Astrocyte (in vitro differentiated cells and primary cell): Measurements from ENCODE around the gene CASP3. TPM values are rescaled to one million over a fixed set of nuclear protein-coding genes. Genes with fewer than 3 reads are reported as not detected.
"Not testable (repeated sequence)": the region's sequence is repeated elsewhere in the genome, so short reads cannot be mapped to it uniquely, and the experiment has no call there.

ENCODE experiments used
- DNase-seq: peaks from one replicate; pipeline ENCODE4 v3.0.0-alpha.2; 2010; ENCODE audit warnings: low read depth
- FAIRE-seq: peaks from 2 replicates; lab custom pipeline; 2011; peaks lifted over from hg19 to GRCh38; lab: Jason Lieb, UNC
- H2AFZ ChIP-seq: 2 replicates; pipeline ENCODE4 v1.6.0; 2012; ENCODE audit warnings: low read depth, low read length, inconsistent platforms
- H3K27ac ChIP-seq: 2 replicates; pipeline ENCODE4 v1.5.1; 2011; ENCODE audit warnings: low read depth, low read length, inconsistent platforms
- H3K27me3 ChIP-seq: 2 replicates; pipeline ENCODE4 v1.6.0; 2011; ENCODE audit warnings: low read length, inconsistent platforms; ENCODE audit not compliant: insufficient read depth
- H3K36me3 ChIP-seq: 2 replicates; pipeline ENCODE4 v1.5.1; 2011; ENCODE audit warnings: low read length, inconsistent platforms; ENCODE audit not compliant: insufficient read depth
- H3K4me1 ChIP-seq: 2 replicates; pipeline ENCODE4 v1.5.1; 2011; ENCODE audit warnings: low read length, inconsistent platforms; ENCODE audit not compliant: insufficient read depth
- H3K4me2 ChIP-seq: 2 replicates; pipeline ENCODE4 v1.6.0; 2012; ENCODE audit warnings: low read length, inconsistent platforms
- H3K4me3 ChIP-seq: 2 replicates; pipeline ENCODE4 v1.5.1; 2011; ENCODE audit warnings: low read depth, mild to moderate bottlenecking, low read length, inconsistent platforms; ENCODE audit not compliant: insufficient read depth
- H3K79me2 ChIP-seq: 2 replicates; pipeline ENCODE4 v1.6.0; 2012; ENCODE audit warnings: mild to moderate bottlenecking, low read length, inconsistent platforms; ENCODE audit not compliant: insufficient read depth
- H3K9ac ChIP-seq: 2 replicates; pipeline ENCODE4 v1.6.0; 2012; ENCODE audit warnings: mild to moderate bottlenecking, low read length, inconsistent platforms
- H3K9me3 ChIP-seq: 2 replicates; pipeline ENCODE4 v1.5.1; 2012; ENCODE audit warnings: low read depth, mild to moderate bottlenecking, low read length, inconsistent platforms; ENCODE audit not compliant: insufficient read depth
- H4K20me1 ChIP-seq: 2 replicates; pipeline ENCODE4 v1.6.0; 2012; ENCODE audit warnings: low read length, inconsistent platforms; ENCODE audit not compliant: insufficient read depth
- H3K27ac Mint-ChIP-seq: one replicate; pipeline ENCODE4 v1.8.0; 2021; ENCODE audit warnings: mild to moderate bottlenecking, mixed read lengths; ENCODE audit not compliant: unreplicated experiment
- H3K27me3 Mint-ChIP-seq: one replicate; pipeline ENCODE4 v1.8.0; 2021; ENCODE audit warnings: low read depth, mixed read lengths; ENCODE audit not compliant: unreplicated experiment
- H3K36me3 Mint-ChIP-seq: one replicate; pipeline ENCODE4 v1.8.0; 2021; ENCODE audit warnings: low read depth, mixed read lengths; ENCODE audit not compliant: unreplicated experiment
- H3K4me1 Mint-ChIP-seq: one replicate; pipeline ENCODE4 v1.8.0; 2021; ENCODE audit warnings: low read depth, mixed read lengths; ENCODE audit not compliant: unreplicated experiment
- H3K4me3 Mint-ChIP-seq: one replicate; pipeline ENCODE4 v1.8.0; 2021; ENCODE audit warnings: mild to moderate bottlenecking, moderate library complexity, mixed read lengths; ENCODE audit not compliant: unreplicated experiment
- H3K9me3 Mint-ChIP-seq: one replicate; pipeline ENCODE4 v1.8.0; 2021; ENCODE audit warnings: mild to moderate bottlenecking, mixed read lengths; ENCODE audit not compliant: unreplicated experiment
- CTCF ChIP-seq: IDR thresholded peaks from 2 replicates; pipeline ENCODE4 v1.5.1; 2011; ENCODE audit warnings: low read depth, mild to moderate bottlenecking, inconsistent platforms, low read length, moderate library complexity; ENCODE audit not compliant: insufficient read depth
- EZH2 ChIP-seq: IDR thresholded peaks from 2 replicates; pipeline ENCODE4 v1.6.1; 2012; ENCODE audit warnings: mild to moderate bottlenecking, low read length, inconsistent platforms; ENCODE audit not compliant: insufficient read depth
- total RNA-seq: library from RNA; stranded (reverse); gene quantifications from 2 replicates; pipeline ENCODE4 v1.2.1, GENCODE V29; 2021

The CASP3 gene
- total RNA-seq, 1 donor from 2014 or later, result 44.8 TPM

- Mint-ChIP-seq H3K4me3 (no peak overlapping the region), H3K36me3 (peaks cover 25% of the 10 kb centered on the region), H3K4me1 (no peaks in the 10 kb centered on the region), H3K9me3 (no peaks in the 10 kb centered on the region), H3K27ac (no peak overlapping the region), H3K27me3 (no peaks in the 10 kb centered on the region)
- Histone ChIP-seq H3K9me3 (no peaks in the 10 kb centered on the region), H3K27me3 (no peaks in the 10 kb centered on the region), H3K9ac (no peak overlapping the region), H3K79me2 (peaks cover 5% of the 10 kb centered on the region), H3K4me3 (no peak overlapping the region), H3K4me1 (no peaks in the 10 kb centered on the region), H4K20me1 (peaks cover 18% of the 10 kb centered on the region), H2AFZ (no peak overlapping the region), H3K4me2 (no peak overlapping the region), H3K27ac (no peak overlapping the region), H3K36me3 (peaks cover 70% of the 10 kb centered on the region)
- DNase-seq, result no peak
- no peak for FAIRE-seq
- TF ChIP-seq EZH2 (no peak), CTCF (no peak)
Measured at GRCh38 chr4:184632842-184633241, 16.4 kb downstream of the CASP3 start.

GRCh38 chr4:184628103-184628502 lies 21.1 kb downstream of the CASP3 start:
- FAIRE-seq, result no peak
- Histone ChIP-seq H3K4me2 (no peak overlapping the region), H3K27ac (no peak overlapping the region), H3K4me1 (no peaks in the 10 kb centered on the region), H2AFZ (no peak overlapping the region), H3K27me3 (no peaks in the 10 kb centered on the region), H4K20me1 (no peaks in the 10 kb centered on the region), H3K9me3 (no peaks in the 10 kb centered on the region), H3K36me3 (peaks cover 40% of the 10 kb centered on the region), H3K4me3 (no peak overlapping the region), H3K79me2 (no peaks in the 10 kb centered on the region), H3K9ac (no peak overlapping the region)
- Mint-ChIP-seq H3K27me3 (no peaks in the 10 kb centered on the region), H3K9me3 (no peaks in the 10 kb centered on the region), H3K36me3 (peaks cover 31% of the 10 kb centered on the region), H3K27ac (no peak overlapping the region), H3K4me3 (no peak overlapping the region), H3K4me1 (no peaks in the 10 kb centered on the region)
- no peak for DNase-seq
- TF ChIP-seq EZH2 (no peak), CTCF (no peak)

- not testable (repeated sequence) for H3K4me1 Mint-ChIP-seq, H3K9me3 ChIP-seq, H3K4me2 ChIP-seq, H3K79me2 ChIP-seq, H3K27ac ChIP-seq, H3K27me3 ChIP-seq, H3K4me3 ChIP-seq, DNase-seq, FAIRE-seq, H3K9ac ChIP-seq, H3K4me1 ChIP-seq, H3K9me3 Mint-ChIP-seq, H4K20me1 ChIP-seq, H3K27me3 Mint-ChIP-seq, H3K27ac Mint-ChIP-seq, H3K4me3 Mint-ChIP-seq, H2AFZ ChIP-seq
- peaks cover 26% of the 10 kb centered on the region for H3K36me3 ChIP-seq
- peaks cover 26% of the 10 kb centered on the region for H3K36me3 Mint-ChIP-seq
Measured at GRCh38 chr4:184625783-184626596, 23.3 kb downstream of the CASP3 start.
